ENCODE results near the gene DOC2B.

Gene DOC2B

DNA sequence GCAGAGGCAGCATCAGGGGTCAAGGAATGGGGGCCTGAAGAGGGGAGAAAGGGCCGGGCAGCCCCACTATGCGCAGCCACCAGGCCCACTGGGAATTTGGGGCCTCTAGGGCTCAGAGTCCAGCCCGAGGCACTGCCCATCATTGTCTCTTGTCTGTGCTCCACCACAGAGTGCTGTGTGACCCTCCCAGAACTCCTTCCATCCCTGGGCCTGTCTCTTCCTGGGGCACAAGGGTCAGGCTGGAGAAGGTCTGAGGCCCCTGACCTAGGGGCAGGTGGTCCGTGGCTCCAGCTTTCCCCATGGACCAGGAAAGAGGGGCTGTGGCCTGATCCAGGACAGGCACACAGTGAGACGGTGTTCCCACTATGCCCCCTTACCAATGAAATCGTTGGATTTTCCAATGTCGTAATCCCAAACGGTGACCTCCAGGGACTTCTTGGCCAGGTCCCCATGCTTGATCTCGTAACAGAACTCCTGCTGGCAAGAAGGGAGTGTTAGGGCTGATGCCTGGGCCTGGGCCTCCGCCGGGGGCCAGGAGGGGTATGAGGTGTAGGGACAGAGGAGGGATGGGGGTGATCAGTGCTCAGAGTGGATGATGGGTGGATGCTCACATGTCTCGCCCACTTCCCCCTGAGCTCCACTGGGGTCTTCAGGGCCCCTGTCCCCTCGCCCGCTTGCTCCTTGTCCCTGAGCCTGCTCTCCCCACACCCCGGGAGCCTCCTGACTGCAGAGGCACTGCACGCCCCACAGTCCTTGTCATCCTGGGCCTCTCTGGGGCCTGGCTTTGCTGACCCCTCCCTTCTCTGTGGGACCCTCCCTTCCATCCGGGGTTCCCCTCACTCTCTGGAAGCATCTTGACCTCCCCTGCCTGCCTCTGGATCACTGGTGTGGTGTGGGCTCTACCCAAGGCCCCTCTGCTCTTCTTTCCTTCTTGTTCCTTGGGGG is 33.4 kb downstream of the DOC2B start:
- Histone ChIP-seq H4K20me1 (ENCODE audit: insufficient read depth, low read length) (no peaks in the 10 kb centered on the region), H3K79me2 (ENCODE audit: insufficient read depth, low read length) (no peaks in the 10 kb centered on the region), H3K9ac (ENCODE audit: low read length) (no peak overlapping the region), H3K27me3 (ENCODE audit: insufficient read depth, low read length) (no peaks in the 10 kb centered on the region), H3K9me2 (ENCODE audit: low read depth, low read length) (no peaks in the 10 kb centered on the region), H3K4me2 (ENCODE audit: low read length) (no peak overlapping the region), H3K9me3 (ENCODE audit: low read length) (no peaks in the 10 kb centered on the region), H2AFZ (ENCODE audit: low read length) (no peak overlapping the region), H3F3A (ENCODE audit: insufficient read depth, low read length) (no peaks in the 10 kb centered on the region), H3K4me1 (ENCODE audit: insufficient read depth, low read length, severe bottlenecking) (no peaks in the 10 kb centered on the region), H3K36me3 (ENCODE audit: insufficient read depth, low read length) (no peaks in the 10 kb centered on the region), H3K27ac (ENCODE audit: low read depth, low read length, poor library complexity, severe bottlenecking) (no peak overlapping the region), H3K4me3 (ENCODE audit: low read depth, low read length, poor library complexity, severe bottlenecking) (no peak overlapping the region)
- TF ChIP-seq CTCF (IDR thresholded peaks at IDR 0.05; ENCODE audit: low read length) (no peak), EZH2 (IDR thresholded peaks at IDR 0.05; ENCODE audit: borderline replicate concordance, low read length) (no peak)

- Histone ChIP-seq H3K9ac (ENCODE audit: low read length) (no peak overlapping the region), H3K4me2 (ENCODE audit: low read length) (no peak overlapping the region), H2AFZ (ENCODE audit: low read length) (no peak overlapping the region), H3K79me2 (ENCODE audit: insufficient read depth, low read length) (no peaks in the 10 kb centered on the region), H3F3A (ENCODE audit: insufficient read depth, low read length) (no peaks in the 10 kb centered on the region), H3K9me2 (ENCODE audit: low read depth, low read length) (no peaks in the 10 kb centered on the region), H3K4me3 (ENCODE audit: low read depth, low read length, poor library complexity, severe bottlenecking) (no peak overlapping the region), H3K27ac (ENCODE audit: low read depth, low read length, poor library complexity, severe bottlenecking) (no peak overlapping the region), H3K27me3 (ENCODE audit: insufficient read depth, low read length) (no peaks in the 10 kb centered on the region), H4K20me1 (ENCODE audit: insufficient read depth, low read length) (no peaks in the 10 kb centered on the region), H3K9me3 (ENCODE audit: low read length) (no peaks in the 10 kb centered on the region), H3K4me1 (ENCODE audit: insufficient read depth, low read length, severe bottlenecking) (no peaks in the 10 kb centered on the region), H3K36me3 (ENCODE audit: insufficient read depth, low read length) (no peaks in the 10 kb centered on the region)
- TF ChIP-seq EZH2 (IDR thresholded peaks at IDR 0.05; ENCODE audit: borderline replicate concordance, low read length) (no peak), CTCF (IDR thresholded peaks at IDR 0.05; ENCODE audit: low read length) (no peak)
Measured at GRCh38 chr17:146983-147761, 34.3 kb downstream of the DOC2B start.

GRCh38 chr17:146546-146945 is 34.9 kb downstream of the DOC2B start:
- H3K9me2 ChIP-seq (ENCODE audit: low read depth, low read length) = no peaks in the 10 kb centered on the region
- no peaks in the 10 kb centered on the region for H3K36me3 ChIP-seq (ENCODE audit: insufficient read depth, low read length)
- H3K4me3 ChIP-seq (ENCODE audit: low read depth, low read length, poor library complexity, severe bottlenecking) = no peak overlapping the region
- no peak overlapping the region for H2AFZ ChIP-seq (ENCODE audit: low read length)
- H3F3A ChIP-seq (ENCODE audit: insufficient read depth, low read length) = no peaks in the 10 kb centered on the region
- H3K27me3 ChIP-seq (ENCODE audit: insufficient read depth, low read length) = no peaks in the 10 kb centered on the region
- H4K20me1 ChIP-seq (ENCODE audit: insufficient read depth, low read length) = no peaks in the 10 kb centered on the region
- no peak overlapping the region for H3K4me2 ChIP-seq (ENCODE audit: low read length)
- no peaks in the 10 kb centered on the region for H3K79me2 ChIP-seq (ENCODE audit: insufficient read depth, low read length)
- H3K9me3 ChIP-seq (ENCODE audit: low read length) = no peaks in the 10 kb centered on the region
- H3K4me1 ChIP-seq (ENCODE audit: insufficient read depth, low read length, severe bottlenecking) = no peaks in the 10 kb centered on the region
- H3K27ac ChIP-seq (ENCODE audit: low read depth, low read length, poor library complexity, severe bottlenecking) = no peak overlapping the region
- H3K9ac ChIP-seq (ENCODE audit: low read length) = no peak overlapping the region
- no peak for TF ChIP-seq EZH2 (IDR thresholded peaks at IDR 0.05; ENCODE audit: borderline replicate concordance, low read length)
- no peak for TF ChIP-seq CTCF (IDR thresholded peaks at IDR 0.05; ENCODE audit: low read length)

Data from OCI-LY1 (cell line).